Spleen (tissue), 11 donors: Measurements from ENCODE around the gene ERG28. TPM values are rescaled to one million over a fixed set of nuclear protein-coding genes. Genes with fewer than 3 reads are reported as not detected.
A peak's percentile ranks its signal among the peaks of the same experiment; 100 is the strongest.

Experiments used
- DNase-seq: peaks from one replicate; pipeline ENCODE4 v3.0.0-alpha.2; 2020
- H3K27ac ChIP-seq, 8 donors: fragments of 200-600 bp; sonication (generic) in 7 of 8; 1 replicate in 4 of 8; 2 replicates in 4 of 8; pipeline versions ENCODE4 v1.5.0 to v1.8.0; 2016 to 2021; ENCODE audit warnings: inconsistent platforms in 4 of 8, mild to moderate bottlenecking in 4 of 8, moderate library complexity in 1 of 8
- H3K27me3 ChIP-seq, 7 donors: fragments of 200-600 bp; sonication (generic) in 6 of 7; replicated peaks in 1 of 7; 1 replicate in 4 of 7; 2 replicates in 3 of 7; pipeline versions ENCODE4 v1.5.0 to v1.8.0; 2016 to 2021; ENCODE audit warnings: inconsistent platforms in 3 of 7, mild to moderate bottlenecking in 1 of 7
- H3K36me3 ChIP-seq, 6 donors: fragments of 200-600 bp; sonication (generic) in 5 of 6; 1 replicate in 4 of 6; 2 replicates in 2 of 6; pipeline versions ENCODE4 v1.5.0 to v1.8.0; 2016 to 2021; ENCODE audit warnings: inconsistent platforms in 2 of 6
- H3K4me1 ChIP-seq, 6 donors: fragments of 200-600 bp; sonication (generic) in 5 of 6; 1 replicate in 3 of 6; 2 replicates in 3 of 6; pipeline versions ENCODE4 v1.5.0 to v1.8.0; 2016 to 2021; ENCODE audit warnings: inconsistent platforms in 3 of 6
- H3K4me3 ChIP-seq, 8 donors: fragments of 200-600 bp; sonication (generic) in 7 of 8; 1 replicate in 4 of 8; 2 replicates in 4 of 8; pipeline versions ENCODE4 v1.5.0 to v1.8.0; 2016 to 2021; ENCODE audit warnings: inconsistent platforms in 4 of 8, mild to moderate bottlenecking in 4 of 8, moderate library complexity in 2 of 8
- H3K9me3 ChIP-seq, 8 donors: fragments of 200-600 bp; sonication (generic) in 7 of 8; 1 replicate in 4 of 8; 2 replicates in 4 of 8; pipeline versions ENCODE4 v1.5.0 to v1.8.0; 2016 to 2021; ENCODE audit warnings: inconsistent platforms in 4 of 8
- POLR2A ChIP-seq, 3 donors: fragments of 450-650 bp; IDR thresholded peaks; one replicate each; pipeline ENCODE4 v1.5.1; 2017; ENCODE audit warnings: antibody characterized with exemption in 3 of 3, mild to moderate bottlenecking in 1 of 3
- POLR2AphosphoS5 ChIP-seq, 3 donors: sonication (generic); formaldehyde crosslinking; IDR thresholded peaks; one replicate each; pipeline ENCODE4 v1.5.1; 2017; ENCODE audit warnings: antibody characterized with exemption in 3 of 3
- WGBS, 5 donors: extraction: QIAGEN DNeasy Blood & Tissue Kit in 3 of 5; methylation state at CpG; one replicate each; pipeline versions ENCODE4 v1.1.5 to v1.1.7; 2013 to 2018; 5-methylcytosine and 5-hydroxymethylcytosine counted together
- intact Hi-C: fragments of 100-400 bp; cut with DNase I; formaldehyde crosslinking; loops from one replicate; pipeline ENCODE4 v1.15.0; 2023; ENCODE audit warnings: low total_unique reads
- polyA plus RNA-seq, 3 donors: library from polyadenylated mRNA; stranded (reverse); fragments of 200-250 nt; gene quantifications; one replicate each; pipeline ENCODE4 v1.2.1, GENCODE V29; 2013
- total RNA-seq, 7 donors: library from RNA; depleted of rRNA in 3 of 7; stranded (reverse); fragments of >200 nt in 3 of 7; fragmentation: NEBNext Ultra II Directional in 4 of 7; extraction: Animal tissue kit (Norgen Biotek cat#: 25700) in 4 of 7; gene quantifications; one replicate each; pipeline versions ENCODE4 v1.1.0 to v1.2.1, GENCODE V29; 2016 to 2021
- TF ChIP-seq, protein P1 (sequence below), 11 experiments: fragments of 200-600 bp in 7 of 11; fragments of 450-650 bp in 4 of 11; sonication (generic) in 4 of 11; IDR thresholded peaks in 8 of 11; conservative IDR thresholded peaks in 3 of 11; 1 replicate in 7 of 11; 2 replicates in 4 of 11; pipeline versions ENCODE4 v1.4.0 to v1.8.0; 2016 to 2021; ENCODE audit warnings: antibody characterized with exemption in 11 of 11, inconsistent platforms in 4 of 11, mild to moderate bottlenecking in 1 of 11
- donor health status: healthy with polysubstance abuse.
- donor health status: DM: no; HTN: no; CAD: no; lungs with moderate emphysema.
- donor health status: DM: no; HTN: no; CAD: no.
- donor health status: Bipolar disorder and iron deficiency.
- donor health status: healthy.
- donor health status: DM: no; HTN: no; CAD: no.
- donor health status: DM: yes; HTN: yes; CAD: no.

ERG28 gene
- total and polyA plus RNA-seq, 10 donors: 6.1 to 11.1 (median 7.8) TPM

DNA sequence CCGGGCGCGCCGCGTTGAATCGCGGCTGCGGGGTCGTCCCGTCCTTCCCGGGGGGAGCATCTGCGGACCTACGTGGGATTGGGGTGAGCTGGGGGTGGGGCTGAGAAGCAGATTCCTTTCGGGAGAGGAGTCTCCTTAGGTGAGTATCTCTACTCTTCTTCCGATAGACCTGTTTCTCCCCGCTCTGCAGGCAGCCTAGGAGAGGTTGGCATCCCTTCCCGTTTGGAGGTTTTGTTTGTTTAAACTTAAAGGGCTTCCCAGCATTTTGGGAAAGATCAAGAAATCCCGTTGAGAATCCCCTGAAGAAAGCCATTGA, 781 bp upstream of the ERG28 start:
- Histone ChIP-seq H3K27ac (peak overlapping the region; percentile 74 to 90 (median 87)), H3K27me3 (no peaks in the 10 kb centered on the region), H3K36me3 (peaks cover 0 to 41% (median 11%) of the 10 kb centered on the region in 6 donors), H3K9me3 (no peaks in the 10 kb centered on the region), H3K4me3 (peak overlapping the region; percentile 73 to 100 (median 94)), H3K4me1 (peaks cover 10 to 54% (median 23%) of the 10 kb centered on the region in 6 donors)
- intact Hi-C loops: no loop called here
- no peak for TF ChIP-seq POLR2A (IDR thresholded peaks at IDR 0.05)
- no peak for DNase-seq
- WGBS, 5 donors: 0 to 1% (median 0%) methylated on average over 5 to 18 of the region's 18 CpGs

DNA sequence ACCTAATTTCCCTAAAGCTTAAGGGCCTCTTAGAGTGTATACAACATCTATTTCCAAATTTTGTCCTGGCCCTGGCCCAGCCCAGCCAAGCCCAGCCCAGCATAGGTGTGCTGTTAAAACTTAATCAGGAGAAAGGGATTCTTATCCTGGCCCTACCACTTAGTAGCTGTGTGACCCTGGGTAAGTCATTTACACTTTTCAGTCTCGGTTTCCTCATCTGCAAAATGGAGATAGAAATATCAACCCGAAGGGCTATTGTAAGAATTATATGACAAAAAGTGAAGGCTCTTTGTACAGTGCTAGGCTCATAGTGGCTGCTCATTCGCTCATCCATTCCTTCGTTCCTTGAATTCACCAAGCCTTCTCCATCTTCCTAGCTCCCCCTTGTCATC, 442 bp downstream of the ERG28 start:
- TF ChIP-seq POLR2AphosphoS5 (IDR thresholded peaks at IDR 0.05) (no peak), POLR2A (IDR thresholded peaks at IDR 0.05) (no peak)
- TF ChIP-seq, protein P1, sequence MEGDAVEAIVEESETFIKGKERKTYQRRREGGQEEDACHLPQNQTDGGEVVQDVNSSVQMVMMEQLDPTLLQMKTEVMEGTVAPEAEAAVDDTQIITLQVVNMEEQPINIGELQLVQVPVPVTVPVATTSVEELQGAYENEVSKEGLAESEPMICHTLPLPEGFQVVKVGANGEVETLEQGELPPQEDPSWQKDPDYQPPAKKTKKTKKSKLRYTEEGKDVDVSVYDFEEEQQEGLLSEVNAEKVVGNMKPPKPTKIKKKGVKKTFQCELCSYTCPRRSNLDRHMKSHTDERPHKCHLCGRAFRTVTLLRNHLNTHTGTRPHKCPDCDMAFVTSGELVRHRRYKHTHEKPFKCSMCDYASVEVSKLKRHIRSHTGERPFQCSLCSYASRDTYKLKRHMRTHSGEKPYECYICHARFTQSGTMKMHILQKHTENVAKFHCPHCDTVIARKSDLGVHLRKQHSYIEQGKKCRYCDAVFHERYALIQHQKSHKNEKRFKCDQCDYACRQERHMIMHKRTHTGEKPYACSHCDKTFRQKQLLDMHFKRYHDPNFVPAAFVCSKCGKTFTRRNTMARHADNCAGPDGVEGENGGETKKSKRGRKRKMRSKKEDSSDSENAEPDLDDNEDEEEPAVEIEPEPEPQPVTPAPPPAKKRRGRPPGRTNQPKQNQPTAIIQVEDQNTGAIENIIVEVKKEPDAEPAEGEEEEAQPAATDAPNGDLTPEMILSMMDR (IDR thresholded peaks at IDR 0.05 in 8 of 11, conservative IDR thresholded peaks at IDR 0.05 in 3 of 11): no peak
- no peaks in the 10 kb centered on the region for H3K27me3 ChIP-seq
- no peak for DNase-seq
- no peaks in the 10 kb centered on the region for H3K9me3 ChIP-seq
- 17 to 28% (median 20%) methylated on average over 4 of the region's 4 CpGs for WGBS, 5 donors
- H3K4me3 ChIP-seq: peak overlapping the region; percentile 73 to 100 (median 94)
- H3K36me3 ChIP-seq: peaks cover 0 to 43% (median 17%) of the 10 kb centered on the region in 6 donors
- H3K4me1 ChIP-seq: peaks cover 10 to 54% (median 23%) of the 10 kb centered on the region in 6 donors
- H3K27ac ChIP-seq: peak overlapping the region; percentile 74 to 90 (median 87)
- intact Hi-C loops: no loop called here

DNA sequence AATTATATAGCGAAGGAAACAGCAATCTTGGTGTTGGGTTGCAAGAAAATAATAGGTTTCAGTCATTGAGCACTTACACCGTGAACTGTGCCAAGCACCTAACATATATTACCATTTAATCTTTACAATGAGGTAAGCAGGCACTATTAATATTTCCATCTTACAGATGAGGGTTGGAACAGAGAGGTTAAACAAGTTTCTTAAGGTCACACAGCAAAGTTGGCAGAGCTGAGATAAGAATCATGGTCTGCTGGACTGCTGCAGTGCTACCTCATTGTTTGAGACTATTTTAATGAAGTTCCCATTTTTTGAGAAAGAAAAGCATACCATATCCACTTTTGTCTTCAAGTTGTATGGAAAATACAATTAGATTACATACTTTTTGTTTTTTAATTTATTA, 1.7 kb downstream of the ERG28 start:
- no peaks in the 10 kb centered on the region for H3K27me3 ChIP-seq
- no peak overlapping the region for H3K27ac ChIP-seq
- no peak for DNase-seq
- WGBS, 5 donors: 93 to 99% (median 97%) methylated on average over 2 of the region's 2 CpGs
- peaks cover 11 to 57% (median 26%) of the 10 kb centered on the region in 6 donors for H3K4me1 ChIP-seq
- H3K4me3 ChIP-seq: no peak overlapping the region
- peaks cover 0 to 43% (median 23%) of the 10 kb centered on the region in 6 donors for H3K36me3 ChIP-seq
- TF ChIP-seq POLR2A (IDR thresholded peaks at IDR 0.05): no peak
- TF ChIP-seq, protein P1 (IDR thresholded peaks at IDR 0.05 in 8 of 11, conservative IDR thresholded peaks at IDR 0.05 in 3 of 11): no peak
- no peak for TF ChIP-seq POLR2AphosphoS5 (IDR thresholded peaks at IDR 0.05)
- no peaks in the 10 kb centered on the region for H3K9me3 ChIP-seq
- intact Hi-C loops: loop anchor here (10.0 kb wide), 1 partner anchor 354 kb away; no protein-coding TSS in a partner anchor

DNA sequence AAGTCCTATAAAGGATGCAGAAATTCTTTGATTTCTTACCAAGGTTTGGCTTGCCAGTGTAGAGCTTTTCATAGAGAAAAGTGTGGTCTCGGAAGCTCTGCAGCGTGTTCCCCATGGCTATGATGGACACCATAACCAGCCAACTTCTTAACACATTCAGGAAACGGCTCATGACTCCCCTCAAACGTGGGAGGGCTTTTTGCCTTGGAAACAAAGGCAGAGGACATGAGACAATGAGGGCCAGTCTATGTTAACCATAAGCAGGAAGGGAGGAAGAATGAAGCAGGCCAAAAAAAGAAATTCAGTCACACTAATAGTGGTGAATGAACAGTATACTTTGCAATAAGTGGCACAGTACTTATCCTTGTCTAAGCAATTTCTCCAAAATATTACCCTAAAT, 3.3 kb downstream of the ERG28 start:
- Histone ChIP-seq H3K4me3 (no peak overlapping the region), H3K36me3 (peaks cover 0 to 51% (median 24%) of the 10 kb centered on the region in 6 donors), H3K27ac (no peak overlapping the region), H3K9me3 (no peaks in the 10 kb centered on the region), H3K27me3 (no peaks in the 10 kb centered on the region), H3K4me1 (peaks cover 13 to 46% (median 25%) of the 10 kb centered on the region in 6 donors)
- WGBS, 5 donors: 76 to 90% (median 82%) methylated on average over 4 of the region's 4 CpGs
- DNase-seq: no peak
- intact Hi-C loops: loop anchor here (10.0 kb wide), 1 partner anchor 353 kb away; no protein-coding TSS in a partner anchor
- TF ChIP-seq, protein P1 (IDR thresholded peaks at IDR 0.05 in 8 of 11, conservative IDR thresholded peaks at IDR 0.05 in 3 of 11): no peak
- TF ChIP-seq POLR2AphosphoS5 (IDR thresholded peaks at IDR 0.05): no peak
- no peak for TF ChIP-seq POLR2A (IDR thresholded peaks at IDR 0.05)
